GM10847 (cell line): ENCODE data around the gene EFCAB12.

ENCODE experiments used
- POLR2A ChIP-seq: IDR thresholded peaks from 2 replicates; pipeline ENCODE4 v1.6.1; 2011; ENCODE audit not compliant: insufficient read length; ENCODE audit errors: extremely low read depth

The EFCAB12 gene

DNA sequence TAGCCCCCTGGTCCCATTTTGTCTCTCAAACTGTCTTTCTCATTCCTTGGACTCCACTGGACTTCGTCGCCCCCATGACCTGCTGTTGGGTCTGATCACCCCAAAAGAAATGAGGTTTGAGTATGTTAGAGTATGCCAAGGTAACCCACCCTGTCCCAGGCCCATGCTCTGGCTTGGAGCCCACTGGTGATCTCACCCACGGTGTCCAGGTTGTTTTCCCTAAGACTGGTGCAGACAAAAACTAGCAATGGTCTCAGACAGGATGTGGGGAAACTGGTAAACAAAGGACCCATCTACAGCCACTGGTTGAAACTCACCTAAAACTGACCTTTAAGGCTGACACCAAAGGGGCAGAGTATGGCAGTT, 38.9 kb downstream of the EFCAB12 start:
- no peak for TF ChIP-seq POLR2A

DNA sequence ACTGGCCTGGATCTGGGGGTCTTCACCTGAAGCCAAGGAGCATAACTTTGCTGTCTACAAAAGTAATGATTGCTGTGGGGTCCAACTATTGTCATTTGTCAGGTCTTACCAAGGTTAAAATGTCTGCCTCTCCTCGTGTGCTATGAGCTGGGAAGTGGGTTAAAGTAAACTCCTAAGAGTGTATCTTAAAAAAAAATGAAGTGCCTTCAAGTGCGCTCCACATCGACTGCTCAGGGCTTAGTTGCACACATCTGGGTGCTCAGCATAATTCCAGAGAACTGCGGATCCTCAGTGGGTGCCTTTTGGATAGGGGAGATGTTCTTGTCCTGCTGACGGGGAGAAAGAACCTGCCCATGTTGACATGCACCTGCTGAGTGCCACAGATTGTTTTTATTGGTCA, 40.9 kb downstream of the EFCAB12 start:
- TF ChIP-seq POLR2A: no peak

DNA sequence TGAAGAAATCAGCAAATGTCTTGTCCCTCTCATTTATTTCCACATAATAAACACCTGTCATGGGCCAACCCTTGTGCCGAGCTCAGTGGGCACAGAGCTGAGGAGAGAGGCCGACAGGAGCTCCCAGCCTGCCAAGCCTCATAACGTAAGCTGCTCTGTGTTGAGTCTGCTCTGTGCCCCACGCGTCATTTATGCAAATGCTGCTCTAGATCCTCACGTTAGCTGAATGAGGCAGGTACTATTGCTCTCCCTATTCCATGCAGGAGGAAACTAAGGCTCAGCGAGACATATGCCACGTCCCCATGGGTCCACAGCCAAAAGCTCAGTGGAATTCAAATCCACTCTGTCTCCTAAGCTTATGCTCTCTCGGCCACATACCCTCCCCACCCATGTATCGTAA, 41.5 kb downstream of the EFCAB12 start:
- no peak for TF ChIP-seq POLR2A

DNA sequence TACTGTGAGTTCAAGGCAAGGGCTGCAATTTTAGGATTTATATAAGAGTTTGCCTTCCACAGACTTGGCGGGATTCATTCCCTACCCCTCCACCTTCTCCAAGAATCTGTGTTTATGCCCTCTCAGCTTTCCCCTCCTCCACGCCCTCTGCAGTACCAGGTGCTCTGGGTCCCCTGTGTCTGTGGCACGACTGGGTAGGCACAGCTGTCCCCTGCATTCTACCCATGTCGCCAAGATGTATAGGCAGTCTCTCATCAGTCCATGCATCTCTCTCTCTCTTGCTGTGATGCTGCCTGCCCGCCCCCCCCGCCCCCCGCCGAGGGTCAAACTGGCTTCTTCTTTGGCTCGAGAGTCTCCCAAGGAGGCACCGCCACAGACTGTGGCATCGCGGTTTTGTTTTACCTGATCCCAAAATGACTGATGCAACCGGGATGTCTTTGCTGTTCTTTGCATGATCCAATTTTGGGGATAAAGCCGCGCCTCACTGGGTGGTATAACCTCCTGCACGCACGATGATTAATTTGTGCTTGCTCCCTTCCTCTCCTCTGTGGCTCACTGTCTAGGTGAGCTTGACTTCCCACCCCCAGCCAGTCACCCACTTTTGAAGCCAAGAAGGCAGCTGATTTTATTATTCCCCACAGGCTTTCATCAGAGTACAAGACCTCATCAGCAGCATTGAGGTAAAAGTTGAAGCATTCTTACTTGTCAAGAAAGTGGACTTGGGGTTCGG, 43.7 kb downstream of the EFCAB12 start:
- no peak for TF ChIP-seq POLR2A

DNA sequence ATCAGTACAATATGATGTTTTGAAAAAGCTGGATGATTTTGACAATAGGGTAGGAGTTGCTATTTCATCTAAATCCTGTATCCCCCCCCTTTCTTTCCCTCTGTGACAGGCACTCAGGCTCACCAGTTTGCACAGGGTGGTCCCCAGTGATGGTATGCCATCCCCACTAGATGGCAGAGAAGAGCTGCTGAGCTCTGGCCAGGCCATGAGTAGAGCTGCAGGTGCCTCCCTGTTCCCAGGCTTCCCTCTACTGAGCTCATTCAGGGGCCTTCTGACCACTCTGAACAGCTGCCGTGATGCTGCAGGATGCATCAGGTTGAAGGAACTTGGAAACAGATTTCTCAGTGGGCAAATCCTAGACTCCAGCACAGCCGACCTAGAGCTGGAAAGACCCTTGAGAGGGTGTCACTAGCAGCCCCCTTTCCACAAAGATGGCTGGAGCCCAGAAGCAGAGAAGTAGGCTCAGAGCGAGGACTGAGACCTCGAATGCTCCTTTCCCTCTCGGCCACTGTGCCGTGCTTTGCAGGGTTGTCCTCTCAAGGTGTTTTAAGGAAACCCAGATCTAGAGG, 45.1 kb downstream of the EFCAB12 start:
- TF ChIP-seq POLR2A: no peak

DNA sequence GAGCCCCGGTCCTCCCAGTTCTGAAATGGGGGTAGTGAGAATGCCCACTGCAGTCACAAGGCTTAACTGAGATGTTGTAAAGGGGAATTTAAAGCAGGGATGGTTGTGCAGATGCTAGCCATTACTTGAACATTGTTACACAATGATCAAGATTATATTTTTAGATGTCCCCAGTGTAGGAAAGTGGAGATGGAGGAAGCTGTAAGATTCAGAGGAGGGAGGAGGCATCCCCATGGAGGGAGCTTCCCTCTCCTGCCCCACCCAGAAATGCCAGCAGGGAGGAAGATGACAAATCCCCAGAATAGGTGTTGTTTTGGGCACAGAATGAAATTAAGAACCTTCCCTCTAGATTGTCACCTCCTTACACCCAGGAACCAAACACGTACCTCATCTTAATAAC, 46.1 kb downstream of the EFCAB12 start:
- no peak for TF ChIP-seq POLR2A

DNA sequence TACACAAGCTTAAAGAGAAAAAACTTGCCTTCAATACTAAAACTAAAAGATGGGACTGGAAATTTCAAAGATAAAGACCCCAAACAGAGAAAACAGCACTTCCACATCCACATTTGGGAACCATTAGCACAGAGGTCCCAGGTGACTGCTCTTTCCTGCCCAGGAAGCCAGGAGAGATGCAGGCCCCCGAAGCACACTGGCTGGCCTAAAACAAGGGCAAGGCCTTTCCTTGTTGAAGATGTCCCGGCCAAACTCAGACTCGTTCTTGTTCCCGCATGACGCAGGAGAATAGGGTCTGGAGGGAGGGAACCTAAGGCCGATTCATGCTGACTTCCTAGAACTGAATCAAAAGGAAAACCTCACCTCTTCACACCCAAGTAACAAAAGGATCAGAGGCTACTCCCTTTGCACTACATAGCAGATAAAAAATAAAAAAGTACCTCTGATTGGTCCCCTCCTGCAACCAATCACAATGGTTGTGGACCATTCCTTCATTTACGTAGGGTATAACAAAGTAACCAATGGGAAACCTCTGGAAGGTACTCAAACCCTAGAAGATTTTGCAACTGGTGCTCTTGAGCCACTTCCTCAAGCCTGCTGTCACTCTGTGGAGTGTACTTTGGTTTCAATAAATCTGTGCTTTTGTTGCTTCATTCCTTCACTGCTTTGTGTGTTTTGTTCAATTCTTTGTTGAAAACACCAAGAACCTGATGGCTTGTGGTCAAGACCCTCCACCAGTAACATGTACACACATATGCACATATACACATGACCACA, 48.7 kb downstream of the EFCAB12 start:
- no peak for TF ChIP-seq POLR2A

DNA sequence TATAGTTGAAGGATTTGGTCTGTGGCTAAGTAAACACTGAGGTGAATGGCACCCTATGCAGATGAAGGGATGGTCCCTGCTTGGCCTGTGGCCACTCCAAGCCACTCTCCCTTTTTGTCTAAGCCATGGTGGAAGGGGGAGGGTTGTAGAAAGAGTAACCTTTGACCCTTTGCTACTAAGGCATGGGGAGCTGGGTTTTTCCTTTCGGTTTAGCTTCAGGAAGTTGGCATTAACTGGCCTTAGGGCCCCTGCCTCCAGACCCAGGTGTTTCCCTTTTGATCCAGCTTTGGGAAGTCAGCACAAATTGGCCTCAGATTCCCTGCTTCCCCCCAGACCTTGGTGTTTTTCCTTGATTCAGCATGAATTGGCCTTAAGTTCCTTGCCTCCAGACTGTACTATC, 49.5 kb downstream of the EFCAB12 start:
- TF ChIP-seq POLR2A: no peak

DNA sequence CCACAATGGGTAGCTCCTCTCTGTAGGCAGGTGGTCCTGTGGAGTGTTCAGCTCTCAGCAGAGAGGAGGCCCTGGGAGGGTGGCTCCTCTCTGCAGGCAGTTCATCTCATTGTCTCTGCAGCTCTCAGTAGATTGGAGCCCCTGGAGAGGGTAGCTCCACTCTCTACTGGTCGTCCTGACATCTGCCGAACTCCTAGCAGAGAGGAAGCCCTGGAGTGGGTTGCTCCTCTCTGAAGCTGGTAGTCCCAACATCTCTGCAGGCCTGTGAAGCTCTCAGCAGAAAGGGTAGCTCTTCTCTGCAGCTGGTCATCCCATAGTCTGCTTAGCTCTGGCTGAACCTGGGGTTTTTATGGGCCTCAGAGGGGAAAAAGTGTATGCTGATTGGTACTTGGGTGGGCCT, 50.8 kb downstream of the EFCAB12 start:
- TF ChIP-seq POLR2A: no peak

DNA sequence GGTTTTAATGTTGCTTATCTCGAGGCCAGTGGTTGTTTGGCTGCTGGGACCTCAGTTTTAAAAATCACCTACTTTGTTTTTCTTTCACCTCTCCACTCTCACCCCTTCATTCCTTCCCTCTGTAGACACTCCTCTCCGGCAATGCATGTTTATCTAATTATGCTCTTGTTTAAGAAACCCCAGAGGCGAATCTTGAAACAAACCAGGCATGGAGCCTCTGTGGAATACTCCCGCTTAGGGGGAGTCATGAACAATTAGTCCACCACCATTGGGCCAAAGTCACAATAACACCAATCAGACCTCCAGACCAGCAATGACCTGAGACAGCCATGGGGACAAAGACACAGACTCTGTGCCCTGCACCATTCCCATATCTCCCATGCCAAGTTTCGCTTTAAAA, 53.3 kb downstream of the EFCAB12 start:
- no peak for TF ChIP-seq POLR2A

DNA sequence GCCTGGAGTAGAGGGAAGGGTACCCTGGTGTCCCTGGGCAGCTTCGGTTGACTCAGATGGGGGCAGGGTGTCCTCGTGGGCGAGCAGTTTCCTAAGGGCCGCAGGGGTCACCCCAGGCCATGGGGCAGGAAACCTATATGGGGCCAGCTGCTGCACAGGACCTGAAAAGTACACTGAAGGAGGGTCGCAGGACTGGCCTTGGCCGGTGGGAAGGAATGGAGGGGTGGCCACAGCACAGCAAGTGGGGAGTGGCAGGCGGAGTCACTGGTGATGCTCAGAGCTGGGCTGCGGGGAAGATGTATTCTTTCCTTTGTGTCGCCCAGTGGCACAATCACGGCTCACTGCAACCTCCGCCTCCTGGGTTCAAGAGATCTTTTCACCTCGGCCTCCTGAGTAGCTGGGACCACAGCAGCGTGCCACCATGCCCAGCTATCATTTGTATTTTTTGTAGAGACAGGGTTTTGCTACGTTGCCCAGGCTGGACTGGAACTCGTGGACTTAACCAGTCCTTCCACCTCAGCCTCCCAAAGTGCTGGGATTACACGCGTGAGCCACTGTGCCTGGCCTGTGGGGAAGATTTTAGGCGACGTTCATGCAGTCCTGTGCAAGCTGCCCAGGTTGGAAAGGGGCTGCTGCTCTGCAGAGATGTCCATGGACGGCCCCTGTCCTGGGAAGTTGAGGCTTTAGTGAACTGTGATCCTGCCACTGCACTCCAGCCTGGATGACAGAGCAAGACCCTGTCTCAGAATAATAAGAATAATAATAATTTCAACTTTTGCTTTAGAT, 57.2 kb downstream of the EFCAB12 start:
- TF ChIP-seq POLR2A: no peak

DNA sequence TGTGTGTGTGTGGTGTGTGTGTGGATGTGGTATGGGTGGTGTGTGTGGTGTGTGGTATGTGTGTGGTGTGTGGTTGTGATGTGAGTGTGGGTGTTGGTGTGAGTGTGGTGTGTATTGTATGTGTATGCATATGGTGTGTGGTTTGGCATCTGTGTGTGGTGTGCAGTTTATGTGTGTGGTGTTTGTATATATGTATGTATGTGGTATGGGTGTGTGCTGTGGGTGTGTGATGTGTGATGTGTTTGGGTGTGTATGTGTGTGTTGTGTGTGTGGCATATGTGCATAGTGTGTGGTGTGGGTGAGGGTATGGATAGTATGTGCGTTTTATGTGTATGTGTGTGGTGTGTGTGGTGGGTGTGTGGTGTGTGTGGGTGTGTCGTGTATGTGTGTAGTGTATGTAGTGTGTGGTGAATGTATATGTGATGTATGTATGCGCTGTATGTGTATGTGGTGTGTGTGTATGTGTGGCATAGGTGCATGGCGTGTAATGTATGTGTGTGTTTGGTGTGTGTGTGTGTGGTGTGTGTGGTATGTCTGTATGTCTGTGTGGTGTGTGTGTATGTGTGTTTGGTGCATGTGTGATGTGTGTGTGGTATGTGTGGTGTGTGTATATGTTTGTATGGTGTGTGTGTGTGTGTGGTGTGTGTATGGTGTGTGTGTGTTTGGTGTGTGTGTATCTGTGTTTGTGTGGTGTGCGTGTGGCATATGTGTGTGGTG, 58.0 kb downstream of the EFCAB12 start:
- TF ChIP-seq POLR2A: no peak

DNA sequence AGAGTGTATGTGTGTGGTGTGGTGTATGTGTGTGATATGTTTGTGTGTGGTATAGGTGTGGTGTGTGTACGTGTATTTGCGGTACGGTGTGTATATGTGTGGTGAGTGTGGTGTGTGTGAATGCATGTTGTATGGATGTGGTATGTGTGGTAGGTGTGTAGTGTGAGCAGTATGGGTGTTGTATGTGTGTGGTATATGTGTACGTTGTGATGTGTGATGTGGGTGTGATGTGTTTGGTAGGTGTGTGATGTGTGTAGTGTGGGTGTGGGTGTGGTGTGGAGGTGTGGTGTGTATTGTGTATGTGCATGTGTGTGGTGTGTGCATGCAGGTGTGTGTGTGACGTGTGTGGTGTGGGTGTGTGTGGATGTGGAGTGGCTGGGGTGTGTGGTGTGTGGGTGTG, 58.7 kb downstream of the EFCAB12 start:
- no peak for TF ChIP-seq POLR2A

DNA sequence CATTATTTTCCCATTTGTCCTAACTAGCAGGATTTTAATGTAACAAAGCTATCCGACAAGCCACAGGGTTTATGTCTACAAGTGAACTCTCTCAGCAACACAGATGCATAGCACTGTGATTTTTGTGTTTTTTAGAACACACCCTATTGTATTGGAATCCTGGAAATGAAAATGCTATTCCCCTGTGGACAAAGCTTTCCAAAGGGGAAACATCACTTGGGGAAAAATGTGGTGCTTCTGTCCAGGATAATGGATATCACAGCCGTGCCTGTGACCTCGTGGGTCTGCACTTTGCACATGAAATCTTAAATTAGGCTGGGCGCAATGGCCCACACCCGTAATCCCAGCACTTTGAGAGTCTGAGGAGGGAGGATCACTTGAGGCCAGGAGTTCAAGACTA, 60.6 kb downstream of the EFCAB12 start:
- no peak for TF ChIP-seq POLR2A

DNA sequence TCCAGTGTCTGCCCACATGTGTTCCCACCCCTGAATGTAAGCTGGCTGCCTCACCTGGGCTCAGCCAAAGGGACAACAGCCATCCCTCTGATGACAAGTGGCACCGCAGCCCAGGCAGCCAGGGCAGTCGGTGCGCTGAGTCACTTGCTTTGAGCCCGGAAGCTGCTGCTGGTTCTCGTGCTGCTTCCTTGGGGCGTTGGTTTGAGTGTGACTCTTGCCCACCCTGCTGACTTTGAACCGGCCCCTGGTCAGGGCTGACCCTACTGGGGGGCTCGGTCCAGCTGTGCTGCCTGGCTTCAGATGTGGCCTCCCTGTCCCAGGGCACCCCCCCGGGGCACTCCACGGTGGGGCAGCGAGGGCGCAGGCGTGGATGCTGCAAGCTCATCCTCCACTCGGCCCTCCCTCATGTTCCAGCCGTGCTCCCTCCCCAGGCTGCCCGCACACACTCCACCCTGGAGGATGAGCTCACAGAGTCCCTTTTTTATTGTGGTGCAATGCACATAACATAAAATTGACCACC, 62.1 kb downstream of the EFCAB12 start:
- TF ChIP-seq POLR2A: no peak
